22Rv1 (cell line): ENCODE data around the gene SLC15A3.

Source experiments
- ZFX ChIP-seq: fragments of 450-650 bp; IDR thresholded peaks from 2 replicates; pipeline ENCODE4 v1.6.1; 2017; ENCODE audit warnings: antibody characterized with exemption, borderline replicate concordance
- TF ChIP-seq, protein P1 (sequence below): fragments of 450-650 bp; IDR thresholded peaks from 2 replicates; pipeline ENCODE4 v1.5.1; 2017; ENCODE audit warnings: mild to moderate bottlenecking

DNA sequence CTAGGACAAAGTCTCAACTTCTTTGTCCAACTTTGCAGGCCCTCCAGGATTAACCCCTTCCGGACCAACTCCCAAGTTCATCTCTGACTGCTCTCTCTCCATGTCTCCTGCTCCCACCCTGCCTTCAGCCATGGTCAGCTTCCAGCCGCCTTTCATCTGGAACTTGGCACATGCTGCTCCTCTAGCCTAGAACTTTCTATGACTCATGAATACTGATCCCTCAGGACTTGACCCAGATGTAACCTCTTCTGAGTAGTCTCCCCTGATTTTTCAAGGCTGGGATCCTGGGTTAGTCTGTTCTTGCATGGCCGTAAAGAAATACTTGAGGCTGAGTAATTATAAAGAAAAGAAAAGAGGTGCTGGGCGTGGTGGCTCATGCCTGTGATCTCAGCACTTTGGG is 5.2 kb upstream of the SLC15A3 start:
- TF ChIP-seq, protein P1, sequence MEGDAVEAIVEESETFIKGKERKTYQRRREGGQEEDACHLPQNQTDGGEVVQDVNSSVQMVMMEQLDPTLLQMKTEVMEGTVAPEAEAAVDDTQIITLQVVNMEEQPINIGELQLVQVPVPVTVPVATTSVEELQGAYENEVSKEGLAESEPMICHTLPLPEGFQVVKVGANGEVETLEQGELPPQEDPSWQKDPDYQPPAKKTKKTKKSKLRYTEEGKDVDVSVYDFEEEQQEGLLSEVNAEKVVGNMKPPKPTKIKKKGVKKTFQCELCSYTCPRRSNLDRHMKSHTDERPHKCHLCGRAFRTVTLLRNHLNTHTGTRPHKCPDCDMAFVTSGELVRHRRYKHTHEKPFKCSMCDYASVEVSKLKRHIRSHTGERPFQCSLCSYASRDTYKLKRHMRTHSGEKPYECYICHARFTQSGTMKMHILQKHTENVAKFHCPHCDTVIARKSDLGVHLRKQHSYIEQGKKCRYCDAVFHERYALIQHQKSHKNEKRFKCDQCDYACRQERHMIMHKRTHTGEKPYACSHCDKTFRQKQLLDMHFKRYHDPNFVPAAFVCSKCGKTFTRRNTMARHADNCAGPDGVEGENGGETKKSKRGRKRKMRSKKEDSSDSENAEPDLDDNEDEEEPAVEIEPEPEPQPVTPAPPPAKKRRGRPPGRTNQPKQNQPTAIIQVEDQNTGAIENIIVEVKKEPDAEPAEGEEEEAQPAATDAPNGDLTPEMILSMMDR, result no peak
- no peak for TF ChIP-seq ZFX
